GM23338 (cell line): ENCODE results near the gene FOXN1. TPM values are rescaled to one million over a fixed set of nuclear protein-coding genes. Genes with fewer than 3 reads are reported as not detected.

Experiments used
- ATAC-seq: fragments of 200-7000 bp; cut with Tn5 transposase; 3 replicates; pipeline ENCODE4 v1.9.1; 2020
- DNase-seq: peaks from one replicate; pipeline ENCODE4 v3.0.0-alpha.2; 2015; ENCODE audit warnings: low spot score
- H2AFZ ChIP-seq: fragments of 200-600 bp; sonication (generic); 2 replicates; pipeline ENCODE4 v1.8.0; 2016; ENCODE audit warnings: antibody characterized with exemption, mild to moderate bottlenecking, moderate library complexity
- H3F3A ChIP-seq: fragments of 200-600 bp; sonication (generic); replicated peaks from 2 replicates; pipeline ENCODE4 v1.8.0; 2017; ENCODE audit warnings: antibody characterized with exemption, mixed run types, low read depth
- H3K27ac ChIP-seq: fragments of 200-600 bp; sonication (generic); 2 replicates; pipeline ENCODE4 v1.6.1; 2016; ENCODE audit warnings: low read depth
- H3K27me3 ChIP-seq: fragments of 200-600 bp; sonication (generic); 2 replicates; pipeline ENCODE4 v1.8.0; 2016; ENCODE audit warnings: mild to moderate bottlenecking, mixed run types, moderate library complexity; ENCODE audit not compliant: insufficient read depth
- H3K36me3 ChIP-seq: fragments of 200-600 bp; sonication (generic); 2 replicates; pipeline ENCODE4 v1.8.0; 2016; ENCODE audit warnings: mild to moderate bottlenecking; ENCODE audit not compliant: insufficient read depth
- H3K4me1 ChIP-seq: fragments of 200-600 bp; sonication (generic); 2 replicates; pipeline ENCODE4 v1.8.0; 2016; ENCODE audit warnings: mild to moderate bottlenecking, moderate library complexity; ENCODE audit not compliant: insufficient read depth
- H3K4me2 ChIP-seq: fragments of 200-600 bp; sonication (generic); 2 replicates; pipeline ENCODE4 v1.7.1; 2017; ENCODE audit warnings: mixed run types
- H3K4me3 ChIP-seq: fragments of 200-600 bp; sonication (generic); 2 replicates; pipeline ENCODE4 v1.6.1; 2016; ENCODE audit warnings: mixed run types
- H3K79me2 ChIP-seq: fragments of 200-600 bp; sonication (generic); replicated peaks from 2 replicates; pipeline ENCODE4 v1.8.0; 2017; ENCODE audit warnings: mild to moderate bottlenecking; ENCODE audit not compliant: insufficient read depth
- H3K9me2 ChIP-seq: fragments of 200-600 bp; sonication (generic); 2 replicates; pipeline ENCODE4 v1.8.0; 2017; ENCODE audit not compliant: insufficient read depth
- H4K20me1 ChIP-seq: fragments of 200-600 bp; sonication (generic); replicated peaks from 2 replicates; pipeline ENCODE4 v1.8.0; 2017; ENCODE audit warnings: mild to moderate bottlenecking; ENCODE audit not compliant: insufficient read depth
- H3K27ac Mint-ChIP-seq: 2 replicates; pipeline ENCODE4 v1.8.0; 2020; ENCODE audit warnings: inconsistent platforms, mild to moderate bottlenecking, moderate library complexity, mixed read lengths
- H3K27me3 Mint-ChIP-seq: 3 replicates; pipeline ENCODE4 v1.8.0; 2022; ENCODE audit warnings: low read depth, mild to moderate bottlenecking, moderate library complexity, mixed read lengths, inconsistent platforms; ENCODE audit not compliant: insufficient read depth, poor library complexity
- H3K36me3 Mint-ChIP-seq: 3 replicates; pipeline ENCODE4 v1.8.0; 2021; ENCODE audit warnings: low read depth, mild to moderate bottlenecking, inconsistent platforms, moderate library complexity, mixed read lengths
- H3K4me1 Mint-ChIP-seq: 3 replicates; pipeline ENCODE4 v1.8.0; 2020; ENCODE audit warnings: mild to moderate bottlenecking, inconsistent platforms, mixed read lengths
- H3K4me3 Mint-ChIP-seq: 3 replicates; pipeline ENCODE4 v1.8.0; 2021; ENCODE audit warnings: moderate library complexity, mild to moderate bottlenecking, inconsistent platforms, mixed read lengths
- H3K9me3 Mint-ChIP-seq: 3 replicates; pipeline ENCODE4 v1.8.0; 2020; ENCODE audit warnings: moderate library complexity, mild to moderate bottlenecking, inconsistent platforms, mixed read lengths
- CREB1 ChIP-seq: fragments of 250-450 bp; sonication (Bioruptor Pico); IDR thresholded peaks from 2 replicates; pipeline ENCODE4 v1.5.0; 2020; ENCODE audit warnings: low read depth, mild to moderate bottlenecking, moderate library complexity
- EZH2 ChIP-seq: fragments of 200-600 bp; sonication (generic); IDR thresholded peaks from one replicate; pipeline ENCODE4 v1.8.0; 2017; ENCODE audit warnings: antibody characterized with exemption, mild to moderate bottlenecking, low read depth; ENCODE audit not compliant: unreplicated experiment
- EZH2phosphoT487 ChIP-seq: fragments of 200-600 bp; sonication (generic); IDR thresholded peaks from one replicate; pipeline ENCODE4 v1.8.1; 2018; ENCODE audit warnings: antibody characterized with exemption; ENCODE audit not compliant: unreplicated experiment
- JUNB ChIP-seq: IDR thresholded peaks from one replicate; pipeline ENCODE4 v1.6.1; 2016; ENCODE audit warnings: antibody characterized with exemption; ENCODE audit not compliant: unreplicated experiment
- NANOG ChIP-seq: IDR thresholded peaks from 2 replicates; pipeline ENCODE4 v1.6.1; 2016; ENCODE audit warnings: antibody characterized with exemption, borderline replicate concordance
- POLR2AphosphoS5 ChIP-seq: IDR thresholded peaks from 2 replicates; pipeline ENCODE4 v1.6.1; 2016; ENCODE audit warnings: antibody characterized with exemption, low read depth
- STAT1 ChIP-seq: IDR thresholded peaks from one replicate; pipeline ENCODE4 v1.6.1; 2016; ENCODE audit warnings: antibody characterized with exemption; ENCODE audit not compliant: unreplicated experiment
- ZNF114 ChIP-seq: fragments of 250-450 bp; sonication (Bioruptor Pico); IDR thresholded peaks from 2 replicates; pipeline ENCODE4 v1.5.0; 2020; ENCODE audit warnings: mild to moderate bottlenecking, moderate library complexity
- ZNF331 ChIP-seq: fragments of 250-450 bp; sonication (Bioruptor Pico); IDR thresholded peaks from 2 replicates; pipeline ENCODE4 v1.5.0; 2020; ENCODE audit warnings: low read depth, mild to moderate bottlenecking, moderate library complexity
- ZNF462 ChIP-seq: fragments of 250-450 bp; sonication (Bioruptor Pico); IDR thresholded peaks from 2 replicates; pipeline ENCODE4 v1.5.0; 2020; ENCODE audit warnings: mild to moderate bottlenecking, moderate library complexity
- polyA plus RNA-seq: library from polyadenylated mRNA; unstranded; fragments of >200 nt; fragmentation: Nextera tagmentation; extraction: Ambion mirVana; gene quantifications from 2 replicates; pipeline ENCODE4 v1.2.1, GENCODE V29; 2016
- total RNA-seq: library from RNA; depleted of rRNA; stranded (reverse); fragments of >200 nt; shearing (Covaris generic); gene quantifications from 2 replicates; pipeline ENCODE4 v1.2.3, GENCODE V29; 2014
- TF ChIP-seq, protein P1 (sequence below): IDR thresholded peaks from one replicate; pipeline ENCODE4 v1.6.1; 2018; ENCODE audit warnings: antibody characterized with exemption; ENCODE audit not compliant: unreplicated experiment
- TF ChIP-seq, protein P2 (sequence below): IDR thresholded peaks from 2 replicates; pipeline ENCODE4 v1.6.1; 2016; ENCODE audit warnings: antibody characterized with exemption
- TF ChIP-seq, protein P3 (sequence below), 2 experiments: fragments of 200-600 bp in 1 of 2; sonication (generic) in 1 of 2; conservative IDR thresholded peaks; 2 replicates each; pipeline versions ENCODE4 v1.5.1 to v1.6.1; 2016 to 2017; ENCODE audit warnings: antibody characterized with exemption in 2 of 2, low read depth in 2 of 2, mild to moderate bottlenecking in 2 of 2, moderate library complexity in 1 of 2

The FOXN1 gene
- total and polyA plus RNA-seq, 2 experiments from 2014 or later: not detected

DNA sequence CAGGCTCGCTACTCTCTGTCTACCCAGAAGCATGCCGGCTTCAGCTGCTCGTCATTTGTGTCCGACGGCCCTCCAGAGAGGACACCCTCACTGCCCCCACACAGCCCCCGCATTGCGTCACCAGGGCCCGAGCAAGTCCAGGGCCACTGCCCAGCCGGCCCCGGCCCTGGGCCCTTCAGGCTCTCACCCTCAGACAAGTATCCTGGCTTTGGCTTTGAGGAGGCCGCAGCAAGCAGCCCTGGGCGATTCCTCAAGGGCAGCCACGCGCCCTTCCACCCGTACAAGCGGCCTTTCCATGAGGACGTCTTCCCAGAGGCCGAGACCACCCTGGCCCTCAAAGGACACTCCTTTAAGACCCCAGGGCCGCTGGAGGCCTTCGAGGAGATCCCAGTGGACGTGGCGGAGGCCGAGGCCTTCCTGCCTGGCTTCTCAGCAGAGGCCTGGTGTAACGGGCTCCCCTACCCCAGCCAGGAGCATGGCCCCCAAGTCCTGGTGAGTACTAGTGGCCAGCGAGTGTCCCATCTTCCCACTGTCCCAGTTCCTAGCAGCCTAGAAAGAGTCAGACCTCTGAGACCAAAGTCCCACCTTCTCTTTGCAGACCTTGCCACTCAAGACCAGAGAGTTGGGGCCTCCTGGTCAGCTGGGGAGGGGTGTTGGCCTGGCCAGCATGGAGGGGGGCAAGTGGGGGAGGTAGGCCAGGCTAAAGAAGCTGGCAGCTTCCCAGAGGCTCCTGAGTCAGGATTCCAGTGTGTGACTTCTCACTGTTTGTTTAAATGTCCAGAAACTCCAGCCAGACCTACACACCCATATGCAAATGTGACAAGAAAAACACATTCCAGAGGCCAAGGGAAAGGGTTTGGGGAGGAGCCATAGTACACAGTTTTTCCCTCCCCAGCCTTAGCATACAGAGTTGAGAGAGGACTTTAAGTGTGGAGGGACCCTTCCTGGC is 18.6 kb downstream of the FOXN1 start:
- H4K20me1 ChIP-seq: no peaks in the 10 kb centered on the region
- ATAC-seq: no peak
- DNase-seq: no peak
- Mint-ChIP-seq H3K9me3 (no peaks in the 10 kb centered on the region; the same call in 2 of the 3 replicates), H3K27me3 (peaks cover 24% of the 10 kb centered on the region), H3K4me1 (peaks cover 3% of the 10 kb centered on the region; the same call in 2 of the 3 replicates), H3K4me3 (no peak overlapping the region), H3K36me3 (no peaks in the 10 kb centered on the region; the same call in 2 of the 3 replicates), H3K27ac (no peak overlapping the region)
- no peaks in the 10 kb centered on the region for H3K79me2 ChIP-seq
- no peak overlapping the region for H3K27ac ChIP-seq
- no peaks in the 10 kb centered on the region for H3K27me3 ChIP-seq
- TF ChIP-seq EZH2phosphoT487: no peak
- TF ChIP-seq, protein P1, sequence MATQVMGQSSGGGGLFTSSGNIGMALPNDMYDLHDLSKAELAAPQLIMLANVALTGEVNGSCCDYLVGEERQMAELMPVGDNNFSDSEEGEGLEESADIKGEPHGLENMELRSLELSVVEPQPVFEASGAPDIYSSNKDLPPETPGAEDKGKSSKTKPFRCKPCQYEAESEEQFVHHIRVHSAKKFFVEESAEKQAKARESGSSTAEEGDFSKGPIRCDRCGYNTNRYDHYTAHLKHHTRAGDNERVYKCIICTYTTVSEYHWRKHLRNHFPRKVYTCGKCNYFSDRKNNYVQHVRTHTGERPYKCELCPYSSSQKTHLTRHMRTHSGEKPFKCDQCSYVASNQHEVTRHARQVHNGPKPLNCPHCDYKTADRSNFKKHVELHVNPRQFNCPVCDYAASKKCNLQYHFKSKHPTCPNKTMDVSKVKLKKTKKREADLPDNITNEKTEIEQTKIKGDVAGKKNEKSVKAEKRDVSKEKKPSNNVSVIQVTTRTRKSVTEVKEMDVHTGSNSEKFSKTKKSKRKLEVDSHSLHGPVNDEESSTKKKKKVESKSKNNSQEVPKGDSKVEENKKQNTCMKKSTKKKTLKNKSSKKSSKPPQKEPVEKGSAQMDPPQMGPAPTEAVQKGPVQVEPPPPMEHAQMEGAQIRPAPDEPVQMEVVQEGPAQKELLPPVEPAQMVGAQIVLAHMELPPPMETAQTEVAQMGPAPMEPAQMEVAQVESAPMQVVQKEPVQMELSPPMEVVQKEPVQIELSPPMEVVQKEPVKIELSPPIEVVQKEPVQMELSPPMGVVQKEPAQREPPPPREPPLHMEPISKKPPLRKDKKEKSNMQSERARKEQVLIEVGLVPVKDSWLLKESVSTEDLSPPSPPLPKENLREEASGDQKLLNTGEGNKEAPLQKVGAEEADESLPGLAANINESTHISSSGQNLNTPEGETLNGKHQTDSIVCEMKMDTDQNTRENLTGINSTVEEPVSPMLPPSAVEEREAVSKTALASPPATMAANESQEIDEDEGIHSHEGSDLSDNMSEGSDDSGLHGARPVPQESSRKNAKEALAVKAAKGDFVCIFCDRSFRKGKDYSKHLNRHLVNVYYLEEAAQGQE: no peak
- TF ChIP-seq JUNB: no peak
- TF ChIP-seq POLR2AphosphoS5: no peak
- TF ChIP-seq ZNF331 (CRISPR knock-in tag): no peak
- TF ChIP-seq, protein P2, sequence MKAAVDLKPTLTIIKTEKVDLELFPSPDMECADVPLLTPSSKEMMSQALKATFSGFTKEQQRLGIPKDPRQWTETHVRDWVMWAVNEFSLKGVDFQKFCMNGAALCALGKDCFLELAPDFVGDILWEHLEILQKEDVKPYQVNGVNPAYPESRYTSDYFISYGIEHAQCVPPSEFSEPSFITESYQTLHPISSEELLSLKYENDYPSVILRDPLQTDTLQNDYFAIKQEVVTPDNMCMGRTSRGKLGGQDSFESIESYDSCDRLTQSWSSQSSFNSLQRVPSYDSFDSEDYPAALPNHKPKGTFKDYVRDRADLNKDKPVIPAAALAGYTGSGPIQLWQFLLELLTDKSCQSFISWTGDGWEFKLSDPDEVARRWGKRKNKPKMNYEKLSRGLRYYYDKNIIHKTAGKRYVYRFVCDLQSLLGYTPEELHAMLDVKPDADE: no peak
- TF ChIP-seq CREB1 (CRISPR knock-in tag): no peak
- TF ChIP-seq ZNF462 (CRISPR knock-in tag): no peak
- TF ChIP-seq, protein P3, sequence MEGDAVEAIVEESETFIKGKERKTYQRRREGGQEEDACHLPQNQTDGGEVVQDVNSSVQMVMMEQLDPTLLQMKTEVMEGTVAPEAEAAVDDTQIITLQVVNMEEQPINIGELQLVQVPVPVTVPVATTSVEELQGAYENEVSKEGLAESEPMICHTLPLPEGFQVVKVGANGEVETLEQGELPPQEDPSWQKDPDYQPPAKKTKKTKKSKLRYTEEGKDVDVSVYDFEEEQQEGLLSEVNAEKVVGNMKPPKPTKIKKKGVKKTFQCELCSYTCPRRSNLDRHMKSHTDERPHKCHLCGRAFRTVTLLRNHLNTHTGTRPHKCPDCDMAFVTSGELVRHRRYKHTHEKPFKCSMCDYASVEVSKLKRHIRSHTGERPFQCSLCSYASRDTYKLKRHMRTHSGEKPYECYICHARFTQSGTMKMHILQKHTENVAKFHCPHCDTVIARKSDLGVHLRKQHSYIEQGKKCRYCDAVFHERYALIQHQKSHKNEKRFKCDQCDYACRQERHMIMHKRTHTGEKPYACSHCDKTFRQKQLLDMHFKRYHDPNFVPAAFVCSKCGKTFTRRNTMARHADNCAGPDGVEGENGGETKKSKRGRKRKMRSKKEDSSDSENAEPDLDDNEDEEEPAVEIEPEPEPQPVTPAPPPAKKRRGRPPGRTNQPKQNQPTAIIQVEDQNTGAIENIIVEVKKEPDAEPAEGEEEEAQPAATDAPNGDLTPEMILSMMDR (conservative IDR thresholded peaks at IDR 0.05; ENCODE audit: low read depth in 2 of 2): no peak
- no peak for TF ChIP-seq STAT1
- TF ChIP-seq EZH2: no peak
- TF ChIP-seq ZNF114: no peak
- TF ChIP-seq NANOG: no peak
- no peaks in the 10 kb centered on the region for H3K9me2 ChIP-seq
- no peak overlapping the region for H2AFZ ChIP-seq
- H3K4me3 ChIP-seq: no peak overlapping the region
- H3K4me1 ChIP-seq: no peaks in the 10 kb centered on the region
- H3K4me2 ChIP-seq: no peak overlapping the region
- no peaks in the 10 kb centered on the region for H3K36me3 ChIP-seq
- no peaks in the 10 kb centered on the region for H3F3A ChIP-seq
